IPS DF 6.9 (cell line): ENCODE results near the gene BCL3.

Experiments used
- DNase-seq: peaks from one replicate; pipeline ENCODE4 v3.0.0-alpha.2; 2013; ENCODE audit warnings: low read depth, low spot score
- H3K27ac ChIP-seq: one replicate; pipeline ENCODE4 v1.5.1; 2013; ENCODE audit warnings: low read length, control low read depth
- H3K27me3 ChIP-seq: 2 replicates; pipeline ENCODE4 v1.6.1; 2013; ENCODE audit warnings: mild to moderate bottlenecking, low read length; ENCODE audit not compliant: control insufficient read depth, insufficient read depth
- H3K36me3 ChIP-seq: 2 replicates; pipeline ENCODE4 v1.6.1; 2013; ENCODE audit warnings: low read length; ENCODE audit not compliant: control insufficient read depth, insufficient read depth
- H3K4me1 ChIP-seq: 2 replicates; pipeline ENCODE4 v1.6.1; 2013; ENCODE audit warnings: low read length; ENCODE audit not compliant: control insufficient read depth, insufficient read depth
- H3K4me3 ChIP-seq: 2 replicates; pipeline ENCODE4 v1.5.1; 2013; ENCODE audit warnings: mild to moderate bottlenecking, low read length
- H3K9me3 ChIP-seq: 2 replicates; pipeline ENCODE4 v1.6.1; 2013; ENCODE audit warnings: low read length, inconsistent platforms; ENCODE audit not compliant: control insufficient read depth, insufficient read depth
- WGBS: extraction: QIAGEN DNeasy Blood & Tissue Kit; methylation state at CpG from one replicate; pipeline ENCODE4 v1.1.7; 2013; ENCODE audit warnings: mixed read lengths, missing lambda C conversion rate; ENCODE audit not compliant: insufficient read length, insufficient coverage; 5-methylcytosine and 5-hydroxymethylcytosine counted together

Gene BCL3

GRCh38 chr19:44788971-44789370 lies 40.5 kb downstream of the BCL3 start:
- Histone ChIP-seq H3K4me1 (no peaks in the 10 kb centered on the region), H3K4me3 (no peak overlapping the region), H3K36me3 (peaks cover 8% of the 10 kb centered on the region), H3K27me3 (no peaks in the 10 kb centered on the region), H3K27ac (no peak overlapping the region), H3K9me3 (no peaks in the 10 kb centered on the region)
- WGBS: no CpG with 5 or more reads among the region's 6 CpGs
- no peak for DNase-seq

- peaks cover 10% of the 10 kb centered on the region for H3K36me3 ChIP-seq
- DNase-seq: no peak
- WGBS: no CpG with 5 or more reads among the region's 13 CpGs
- H3K9me3 ChIP-seq: no peaks in the 10 kb centered on the region
- H3K27ac ChIP-seq: no peak overlapping the region
- no peaks in the 10 kb centered on the region for H3K4me1 ChIP-seq
- H3K27me3 ChIP-seq: no peaks in the 10 kb centered on the region
- H3K4me3 ChIP-seq: no peak overlapping the region
Measured at GRCh38 chr19:44789943-44790483, 41.5 kb downstream of the BCL3 start.

GRCh38 chr19:44792281-44792680 lies 43.8 kb downstream of the BCL3 start:
- H3K27me3 ChIP-seq: no peaks in the 10 kb centered on the region
- no CpG with 5 or more reads among the region's 9 CpGs for WGBS
- DNase-seq: no peak
- H3K4me3 ChIP-seq: no peak overlapping the region
- H3K9me3 ChIP-seq: no peaks in the 10 kb centered on the region
- no peak overlapping the region for H3K27ac ChIP-seq
- peaks cover 8% of the 10 kb centered on the region for H3K36me3 ChIP-seq
- H3K4me1 ChIP-seq: no peaks in the 10 kb centered on the region

GRCh38 chr19:44794610-44795009 lies 46.1 kb downstream of the BCL3 start:
- Histone ChIP-seq H3K4me3 (no peak overlapping the region), H3K36me3 (peaks cover 11% of the 10 kb centered on the region), H3K4me1 (no peaks in the 10 kb centered on the region), H3K27me3 (no peaks in the 10 kb centered on the region), H3K27ac (no peak overlapping the region), H3K9me3 (no peaks in the 10 kb centered on the region)
- DNase-seq: no peak
- WGBS: no CpG with 5 or more reads among the region's 4 CpGs

- no CpG with 5 or more reads among the region's 13 CpGs for WGBS
- H3K9me3 ChIP-seq: no peaks in the 10 kb centered on the region
- no peak overlapping the region for H3K27ac ChIP-seq
- peaks cover 3% of the 10 kb centered on the region; the same call in 1 of the 2 replicates for H3K4me1 ChIP-seq
- H3K27me3 ChIP-seq: no peaks in the 10 kb centered on the region
- DNase-seq: no peak
- H3K36me3 ChIP-seq: peaks cover 8% of the 10 kb centered on the region
- H3K4me3 ChIP-seq: no peak overlapping the region
Measured at GRCh38 chr19:44795398-44795987, 47.0 kb downstream of the BCL3 start.

- WGBS: no CpG with 5 or more reads among the region's 12 CpGs
- no peak overlapping the region for H3K27ac ChIP-seq
- H3K27me3 ChIP-seq: no peaks in the 10 kb centered on the region
- H3K4me1 ChIP-seq: peaks cover 3% of the 10 kb centered on the region; the same call in 1 of the 2 replicates
- H3K4me3 ChIP-seq: no peak overlapping the region
- H3K9me3 ChIP-seq: no peaks in the 10 kb centered on the region
- H3K36me3 ChIP-seq: peaks cover 8% of the 10 kb centered on the region
- DNase-seq: no peak
Measured at GRCh38 chr19:44796701-44797115, 48.2 kb downstream of the BCL3 start.

- Histone ChIP-seq H3K4me3 (no peak overlapping the region), H3K27me3 (peaks cover 3% of the 10 kb centered on the region; the same call in 1 of the 2 replicates), H3K4me1 (peaks cover 3% of the 10 kb centered on the region; the same call in 1 of the 2 replicates), H3K36me3 (peaks cover 2% of the 10 kb centered on the region; the same call in 1 of the 2 replicates), H3K27ac (no peak overlapping the region), H3K9me3 (no peaks in the 10 kb centered on the region)
- 100% methylated on average over 1 of the region's 10 CpGs for whole genome bisulfite sequencing
- DNase-seq: no peak
Measured at GRCh38 chr19:44799627-44800346, 51.3 kb downstream of the BCL3 start.

GRCh38 chr19:44800461-44800860 lies 52.0 kb downstream of the BCL3 start:
- H3K9me3 ChIP-seq: no peaks in the 10 kb centered on the region
- H3K4me3 ChIP-seq: no peak overlapping the region
- peaks cover 3% of the 10 kb centered on the region; the same call in 1 of the 2 replicates for H3K4me1 ChIP-seq
- H3K36me3 ChIP-seq: peaks cover 2% of the 10 kb centered on the region; the same call in 1 of the 2 replicates
- peaks cover 3% of the 10 kb centered on the region; the same call in 1 of the 2 replicates for H3K27me3 ChIP-seq
- H3K27ac ChIP-seq: no peak overlapping the region
- DNase-seq: peak; percentile 87
- WGBS: no CpG with 5 or more reads among the region's 3 CpGs

- WGBS: no CpG with 5 or more reads among the region's 13 CpGs
- peaks cover 8% of the 10 kb centered on the region for H3K4me1 ChIP-seq
- no peak overlapping the region for H3K4me3 ChIP-seq
- H3K36me3 ChIP-seq: no peaks in the 10 kb centered on the region
- no peak for DNase-seq
- H3K27me3 ChIP-seq: peaks cover 3% of the 10 kb centered on the region; the same call in 1 of the 2 replicates
- no peaks in the 10 kb centered on the region for H3K9me3 ChIP-seq
- H3K27ac ChIP-seq: no peak overlapping the region
Measured at GRCh38 chr19:44803442-44804428, 55.2 kb downstream of the BCL3 start.

- peaks cover 3% of the 10 kb centered on the region; the same call in 1 of the 2 replicates for H3K27me3 ChIP-seq
- H3K4me1 ChIP-seq: peaks cover 7% of the 10 kb centered on the region
- H3K9me3 ChIP-seq: no peaks in the 10 kb centered on the region
- no peak overlapping the region for H3K27ac ChIP-seq
- no peaks in the 10 kb centered on the region for H3K36me3 ChIP-seq
- no peak for DNase-seq
- WGBS: no CpG with 5 or more reads among the region's 7 CpGs
- H3K4me3 ChIP-seq: no peak overlapping the region
Measured at GRCh38 chr19:44806291-44806690, 57.8 kb downstream of the BCL3 start.
